CD4-positive, alpha-beta T cell treated with Interleukin-2 at 100 ng/mL for 4 hours (primary cell): ENCODE data around the gene NFYA.
A peak's percentile ranks its signal among the peaks of the same experiment; 100 is the strongest.

ENCODE experiments used
- DNase-seq: peaks from one replicate; pipeline ENCODE4 v3.0.0-alpha.2; 2020; ENCODE audit warnings: low spot score

Gene NFYA

DNA sequence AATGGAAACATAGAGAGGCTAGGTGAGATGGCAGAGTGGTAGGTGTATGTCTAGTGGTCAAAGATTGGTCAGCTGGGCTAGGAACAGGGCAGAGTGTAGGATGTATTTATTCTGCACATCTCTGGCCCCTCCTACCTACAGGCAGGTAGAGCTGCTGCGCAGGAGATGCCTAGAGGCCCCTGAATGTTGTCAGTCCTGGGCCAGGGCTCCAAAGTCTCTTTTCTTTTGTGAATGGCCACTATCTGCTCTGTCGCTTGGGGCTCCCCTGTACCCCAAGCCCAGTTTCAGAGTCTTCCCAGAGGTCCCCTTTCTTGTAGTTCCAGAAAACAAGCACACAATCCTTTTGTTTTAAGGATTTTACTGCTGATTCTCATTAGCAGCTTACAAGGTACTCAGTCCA is 25.5 kb upstream of the NFYA start:
- DNase-seq: no peak

DNA sequence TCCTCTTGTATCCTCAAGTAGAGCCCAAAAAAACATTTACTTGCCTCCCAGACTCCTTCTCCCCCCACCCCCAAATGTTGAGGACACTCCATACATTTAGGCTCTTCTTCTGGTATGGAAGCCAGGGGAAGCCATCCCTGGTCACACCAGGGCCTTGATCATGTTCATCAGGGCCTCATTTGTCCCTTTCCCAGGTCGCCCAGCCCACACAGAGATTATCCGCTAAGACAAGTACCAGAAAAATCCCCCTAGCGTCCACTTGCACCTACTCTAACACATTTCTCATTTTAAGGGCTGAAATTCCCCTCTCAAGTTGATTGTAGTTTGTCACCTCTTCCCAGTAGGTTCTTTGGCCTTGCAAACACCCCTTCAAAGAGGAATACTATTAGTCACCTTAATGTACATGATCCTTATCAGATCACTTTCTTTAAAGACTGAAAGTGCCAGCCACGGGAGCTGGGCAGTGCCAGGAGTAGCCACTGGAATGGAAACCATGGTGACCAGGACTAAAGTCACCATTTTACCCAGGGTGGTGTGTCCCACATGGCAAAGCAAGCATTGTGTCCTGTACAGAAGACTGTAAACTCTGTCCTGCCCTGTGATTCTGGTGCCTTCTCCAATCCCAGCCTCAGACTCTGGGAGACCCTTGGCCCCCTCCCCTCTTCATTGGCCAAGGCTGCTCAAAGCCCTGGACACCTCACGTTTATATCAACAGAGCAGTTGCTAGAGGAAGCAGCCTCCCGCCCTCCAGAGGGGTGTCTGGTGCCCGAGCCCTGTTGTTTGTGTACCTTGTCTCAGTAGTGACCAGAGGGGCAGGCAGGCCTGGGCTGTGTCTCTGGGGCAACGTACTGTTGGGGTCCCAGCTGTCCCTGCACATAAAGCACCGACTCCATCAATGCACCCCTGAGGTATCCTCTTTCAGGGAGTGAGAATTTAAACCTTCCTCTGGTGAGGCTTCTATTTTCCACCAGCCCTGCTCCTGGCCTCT is 24.7 kb upstream of the NFYA start:
- no peak for DNase-seq

DNA sequence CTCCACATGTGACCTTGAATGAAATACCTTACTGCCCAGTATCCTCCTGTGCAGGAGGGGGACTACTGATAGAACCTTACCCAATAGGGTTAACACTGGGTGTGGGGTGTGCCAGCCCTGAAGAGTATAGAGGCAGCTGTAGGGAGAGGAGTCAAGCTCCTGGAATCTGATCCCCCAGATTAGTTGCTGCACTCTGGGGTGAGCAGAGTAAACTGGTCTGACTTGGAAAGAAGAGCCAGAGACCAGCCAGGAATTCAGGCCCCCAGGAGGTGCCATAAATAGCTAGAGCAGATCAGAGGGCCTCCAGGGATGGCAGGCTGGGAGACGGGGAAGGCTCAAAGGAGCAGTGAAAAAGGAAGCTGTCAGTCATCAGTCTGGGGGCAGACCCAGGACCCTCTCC is 23.3 kb upstream of the NFYA start:
- no peak for DNase-seq

DNA sequence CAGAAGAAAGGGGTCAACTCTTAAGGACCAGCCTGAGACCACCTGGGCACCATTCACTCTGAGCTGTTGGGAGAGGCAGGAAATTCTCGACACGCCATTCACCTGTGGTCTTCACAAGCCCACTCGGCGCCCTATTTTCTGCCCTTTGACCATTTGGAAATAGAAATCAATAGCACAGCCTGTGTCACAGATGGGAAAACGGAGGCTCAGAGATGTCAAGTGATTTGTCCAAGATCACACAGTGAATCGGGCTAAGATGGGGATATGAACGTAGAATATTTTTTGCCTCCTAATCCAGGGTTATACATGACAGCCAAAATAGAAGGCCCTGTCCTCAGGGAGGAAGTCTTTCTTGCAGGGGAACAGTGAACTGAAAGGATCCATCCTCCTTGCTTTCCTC is 22.8 kb upstream of the NFYA start:
- no peak for DNase-seq

DNA sequence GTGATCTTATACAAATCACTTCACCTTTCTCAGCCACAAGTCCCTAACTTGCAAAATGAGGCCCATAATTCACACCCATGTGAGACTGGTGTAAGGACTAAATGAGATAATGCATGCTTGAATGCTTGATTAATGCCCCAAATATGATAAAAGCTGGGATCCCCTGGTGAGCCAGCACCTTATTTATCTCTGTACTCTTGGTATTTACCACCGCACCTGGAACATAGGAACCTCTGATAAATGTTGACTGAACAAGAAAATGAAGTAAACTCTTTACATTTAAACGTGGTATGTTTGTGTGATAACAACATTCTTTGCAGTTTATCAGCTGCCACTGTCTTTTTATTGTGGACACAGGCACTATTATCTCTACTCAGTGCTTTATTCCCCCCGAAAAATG is 22.2 kb upstream of the NFYA start:
- no peak for DNase-seq

DNA sequence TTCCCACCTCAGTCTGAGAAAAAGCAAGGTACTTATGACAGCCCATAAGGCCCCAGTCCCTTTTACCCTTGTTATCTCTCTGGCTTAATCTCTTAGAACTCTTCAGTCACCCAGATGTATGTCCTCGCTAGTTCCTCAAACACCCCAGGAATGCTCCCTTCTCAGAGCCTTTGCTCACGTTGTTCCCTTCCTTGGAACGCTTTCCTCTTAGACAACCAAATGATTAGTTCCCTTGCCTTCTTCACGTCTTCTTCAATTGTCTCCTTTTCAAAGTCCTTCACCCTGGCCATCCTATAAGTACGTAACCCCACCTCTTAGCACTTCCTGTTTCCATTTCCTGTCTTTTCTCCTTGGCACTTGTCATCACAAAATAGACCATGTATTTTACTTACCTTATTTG is 20.9 kb upstream of the NFYA start:
- DNase-seq: no peak

DNA sequence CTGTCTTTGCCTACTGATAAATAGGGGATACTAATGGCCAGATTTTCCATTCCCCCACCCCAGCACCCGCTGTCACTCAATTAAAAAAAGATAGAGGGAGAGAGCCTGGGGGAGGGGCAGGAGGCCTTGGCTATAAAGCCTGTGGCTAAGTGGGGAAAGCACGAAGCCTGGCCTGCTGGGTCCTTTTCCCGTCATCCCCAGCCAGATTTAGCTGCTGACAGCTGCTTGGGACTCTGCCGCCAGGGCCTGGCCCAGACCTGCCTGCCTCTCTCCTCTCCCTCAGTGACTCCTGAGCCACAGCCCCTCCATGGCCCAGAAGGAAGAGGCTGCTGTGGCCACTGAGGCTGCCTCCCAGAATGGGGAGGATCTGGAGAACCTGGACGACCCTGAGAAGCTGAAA is 19.7 kb upstream of the NFYA start, which contains the start of gene APOBEC2:
TSS of gene APOBEC2 (plus strand) at position 162 of the 400 bp plus-strand sequence. CDS start at position 308, 146 bp downstream.
- no peak for DNase-seq

DNA sequence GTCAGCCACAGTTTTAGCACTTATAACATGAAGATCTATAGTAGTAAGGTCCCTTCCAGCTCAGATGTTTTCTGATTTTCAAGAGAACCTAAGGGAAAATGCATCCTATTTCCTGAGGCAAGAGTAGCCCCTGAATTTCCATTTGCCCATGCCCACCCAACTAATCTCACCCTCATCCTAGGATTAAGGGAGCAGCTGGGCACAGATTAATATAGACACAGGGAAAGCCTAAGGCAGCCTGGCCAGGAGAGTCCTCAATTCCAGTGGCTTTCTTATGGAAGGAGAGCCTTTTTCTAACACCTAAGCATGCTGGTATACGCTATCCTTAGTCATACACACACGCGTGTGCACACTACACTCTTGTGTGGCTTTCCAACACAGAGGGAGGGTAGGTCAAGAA is 18.3 kb upstream of the NFYA start:
- DNase-seq: no peak

DNA sequence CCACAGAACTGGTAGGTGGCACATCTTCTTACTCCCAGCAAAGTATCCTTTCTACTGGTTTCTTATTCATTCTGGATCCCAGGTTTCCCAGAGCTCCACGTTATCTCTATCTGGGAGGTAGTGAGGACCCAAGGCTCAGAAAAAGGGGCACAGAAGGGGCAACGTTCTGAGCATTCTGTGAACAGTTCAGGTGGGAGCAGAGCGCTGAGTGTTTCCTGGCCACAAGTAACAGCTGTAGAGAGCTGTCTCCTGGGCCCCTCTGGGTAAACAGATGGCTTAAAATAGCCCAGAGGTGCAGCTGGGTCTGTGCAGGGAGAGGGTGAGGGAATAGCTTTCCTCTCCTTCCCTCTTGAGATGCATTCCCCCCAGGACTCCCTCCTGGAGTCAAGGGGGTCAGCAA is 17.6 kb upstream of the NFYA start:
- no peak for DNase-seq

DNA sequence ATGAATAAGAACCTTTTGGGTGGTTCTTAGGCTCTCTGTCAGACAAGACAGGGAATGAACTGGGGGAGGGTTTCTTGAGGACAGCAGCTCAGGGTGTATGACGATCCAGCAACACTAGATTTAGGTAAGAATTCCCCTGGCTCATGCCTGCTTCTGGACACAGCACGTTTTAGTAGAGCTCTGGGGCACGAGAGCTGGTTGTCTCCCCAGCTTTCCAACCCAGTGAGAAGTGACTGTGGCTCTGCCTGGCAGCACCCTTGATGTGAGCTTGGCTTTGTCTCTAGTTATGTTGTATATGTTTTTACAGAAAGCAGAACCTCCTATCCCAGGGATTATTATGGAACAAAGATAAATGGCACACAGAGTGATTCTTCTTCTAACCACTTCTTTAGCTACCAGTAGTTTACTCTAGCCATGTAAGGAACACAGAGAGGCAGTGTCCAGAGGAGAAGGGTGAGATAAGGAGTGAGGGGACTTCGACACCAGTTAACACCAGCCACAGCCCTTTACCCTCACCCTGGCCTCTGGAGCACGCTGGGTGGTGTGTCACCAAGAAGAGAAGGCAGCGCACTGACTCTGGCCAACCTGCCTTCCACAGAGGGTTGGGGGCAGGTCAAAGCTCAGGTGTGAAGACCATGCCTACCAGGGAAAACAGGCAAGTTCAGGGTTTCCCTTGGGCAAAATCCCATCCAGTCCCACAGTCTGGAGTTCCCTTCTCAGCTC is 15.8 kb upstream of the NFYA start:
- no peak for DNase-seq

DNA sequence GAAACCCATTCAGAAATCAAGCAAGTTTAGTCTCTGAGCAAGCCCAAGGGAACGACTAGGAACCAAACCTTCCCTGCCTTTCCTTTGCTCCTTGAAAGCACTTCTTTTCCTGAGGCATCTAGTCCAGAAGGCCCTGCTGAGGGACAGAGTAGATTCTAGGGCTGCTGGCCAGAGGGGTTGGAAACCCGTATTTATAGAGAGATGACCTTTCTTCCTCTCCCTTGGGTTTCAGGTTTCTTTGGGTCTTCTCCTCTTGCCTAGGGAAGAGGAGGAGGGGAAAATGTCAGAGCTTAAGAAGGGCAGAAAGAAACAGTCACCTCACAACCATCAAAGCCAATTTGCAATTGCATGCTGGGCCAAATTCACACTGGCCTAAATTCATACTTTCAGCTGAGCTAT is 14.0 kb upstream of the NFYA start:
- no peak for DNase-seq

DNA sequence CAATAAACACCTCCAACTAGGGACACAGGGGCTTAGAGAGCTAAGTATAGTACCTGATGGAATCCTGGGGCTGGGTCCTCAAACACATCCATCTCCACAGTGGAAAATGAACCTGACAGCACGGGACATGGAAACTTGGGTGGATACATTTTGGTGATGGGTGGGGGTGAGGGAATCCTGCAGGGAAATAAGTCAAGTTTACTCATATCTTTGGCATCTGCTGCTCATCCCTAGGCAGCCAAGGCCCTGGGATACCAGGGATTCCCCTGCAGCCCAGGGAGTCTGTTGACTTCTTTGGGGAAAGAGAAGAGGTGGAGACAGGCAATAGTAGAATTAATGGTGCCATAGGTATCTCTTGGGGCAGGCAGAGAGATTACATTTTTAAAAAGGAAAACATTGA is 13.2 kb upstream of the NFYA start:
- no peak for DNase-seq

DNA sequence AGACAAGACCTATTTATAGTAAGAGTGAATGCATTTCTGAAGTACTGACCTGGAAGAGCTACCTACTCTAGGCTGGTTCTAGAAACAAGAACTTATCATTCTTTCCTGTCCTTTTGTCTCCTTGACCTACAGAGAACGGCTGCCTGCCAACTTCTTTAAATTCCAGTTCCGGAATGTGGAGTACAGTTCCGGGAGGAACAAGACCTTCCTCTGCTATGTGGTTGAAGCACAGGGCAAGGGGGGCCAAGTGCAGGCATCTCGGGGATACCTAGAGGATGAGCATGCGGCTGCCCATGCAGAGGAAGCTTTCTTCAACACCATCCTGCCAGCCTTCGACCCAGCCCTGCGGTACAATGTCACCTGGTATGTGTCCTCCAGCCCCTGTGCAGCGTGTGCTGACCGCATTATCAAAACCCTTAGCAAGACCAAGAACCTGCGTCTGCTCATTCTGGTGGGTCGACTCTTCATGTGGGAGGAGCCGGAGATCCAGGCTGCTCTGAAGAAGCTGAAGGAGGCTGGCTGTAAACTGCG is 11.5 kb upstream of the NFYA start:
- DNase-seq: no peak

DNA sequence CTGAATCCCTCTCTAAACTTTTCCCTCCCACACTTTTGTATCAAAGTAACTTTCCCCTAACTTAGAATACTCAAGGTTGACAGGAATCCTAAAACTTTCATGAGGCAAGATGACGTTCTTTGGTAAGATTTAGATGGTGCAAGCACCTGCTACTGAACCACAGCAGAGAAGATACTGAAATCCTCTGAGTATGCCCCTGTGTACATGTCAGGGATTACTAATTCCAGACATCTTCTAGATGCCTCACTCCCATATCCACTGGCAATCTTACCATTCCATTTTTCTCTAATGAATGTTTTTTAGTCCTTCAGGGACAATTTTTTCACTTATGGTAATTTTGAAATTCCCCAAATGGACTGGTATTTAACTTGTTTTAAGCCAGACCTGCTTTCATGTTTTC is 10.7 kb upstream of the NFYA start:
- DNase-seq: no peak

DNA sequence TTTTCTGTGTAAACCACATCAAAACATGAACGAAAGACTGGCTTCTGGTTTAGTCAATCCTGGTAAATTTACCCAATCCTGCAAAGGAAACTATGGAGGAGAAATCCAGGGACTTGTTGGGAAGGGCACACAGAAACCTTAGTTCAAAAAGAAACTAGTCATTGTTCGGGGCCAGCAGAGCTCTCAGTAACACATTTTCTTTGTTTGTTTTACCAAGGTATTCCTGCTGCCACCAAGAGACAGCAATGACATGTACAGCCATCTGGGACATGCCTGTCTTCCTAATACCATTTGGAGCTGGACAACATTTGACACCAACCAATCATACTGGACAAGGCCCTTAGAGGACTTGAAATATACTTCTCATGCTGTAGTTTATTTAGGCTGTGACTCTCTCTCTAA is 8.9 kb upstream of the NFYA start:
- DNase-seq: no peak

DNA sequence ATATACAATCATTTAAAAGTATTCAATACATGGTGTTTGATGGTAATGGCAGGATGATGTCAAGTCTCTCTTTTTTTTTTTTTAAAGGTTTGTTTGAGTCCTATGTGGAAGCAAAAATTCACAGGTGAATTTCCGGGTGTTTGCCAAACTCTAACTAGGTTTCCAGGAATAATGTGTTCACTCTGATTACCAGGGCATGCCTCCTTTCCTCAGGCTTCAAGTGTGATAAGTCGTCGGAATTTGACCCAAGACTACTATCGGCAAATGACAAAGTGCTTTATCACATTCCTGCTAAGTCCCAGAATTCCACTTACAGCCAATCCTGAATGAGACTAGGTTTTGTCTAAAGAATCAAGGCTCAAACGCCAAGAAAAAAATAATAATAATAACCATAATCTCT is 7.9 kb upstream of the NFYA start:
- DNase-seq: no peak

DNA sequence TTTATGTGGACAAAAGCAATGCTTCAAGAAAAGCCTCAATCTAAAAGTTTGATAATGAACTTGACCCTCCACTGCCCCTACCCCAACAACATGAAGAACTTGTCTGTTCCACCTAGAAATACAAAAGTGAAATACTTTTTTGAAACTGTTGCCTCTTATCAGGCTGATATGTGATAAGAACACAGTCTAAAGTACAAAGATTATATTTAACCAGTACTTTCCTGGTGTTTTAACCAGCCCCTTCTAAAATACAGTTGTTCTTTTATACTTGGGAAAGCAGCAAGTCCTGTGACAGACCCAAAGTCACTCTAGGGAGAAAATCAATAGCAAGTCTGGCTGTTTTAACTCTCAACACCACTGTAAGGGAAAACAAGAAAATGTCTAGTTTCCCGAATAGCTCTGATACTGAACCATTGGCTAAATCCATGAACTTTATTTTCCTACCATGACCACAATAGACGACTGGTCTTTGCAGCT is 7.2 kb upstream of the NFYA start:
- DNase-seq: no peak

DNA sequence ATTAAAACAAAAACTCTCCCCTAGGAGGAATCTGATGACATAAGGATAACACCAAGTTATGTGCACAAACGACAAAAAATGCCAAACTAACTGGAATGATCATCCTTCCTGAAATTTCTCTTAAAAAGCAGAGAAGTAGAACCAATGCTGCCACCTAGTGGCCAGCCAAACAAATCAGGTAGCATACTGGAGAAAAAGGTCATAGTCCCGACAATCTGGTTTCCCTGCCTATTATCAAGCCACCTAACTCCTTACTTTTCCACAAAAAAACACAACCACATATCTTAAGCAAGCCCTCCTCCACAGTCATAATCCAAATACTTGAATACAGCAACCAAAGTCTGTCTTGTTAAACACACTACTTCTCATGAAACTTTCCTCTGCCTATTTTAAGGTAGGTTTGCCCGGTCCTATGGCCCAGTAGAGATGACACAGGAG is 5.9 kb upstream of the NFYA start:
- DNase-seq: peak; percentile 68

DNA sequence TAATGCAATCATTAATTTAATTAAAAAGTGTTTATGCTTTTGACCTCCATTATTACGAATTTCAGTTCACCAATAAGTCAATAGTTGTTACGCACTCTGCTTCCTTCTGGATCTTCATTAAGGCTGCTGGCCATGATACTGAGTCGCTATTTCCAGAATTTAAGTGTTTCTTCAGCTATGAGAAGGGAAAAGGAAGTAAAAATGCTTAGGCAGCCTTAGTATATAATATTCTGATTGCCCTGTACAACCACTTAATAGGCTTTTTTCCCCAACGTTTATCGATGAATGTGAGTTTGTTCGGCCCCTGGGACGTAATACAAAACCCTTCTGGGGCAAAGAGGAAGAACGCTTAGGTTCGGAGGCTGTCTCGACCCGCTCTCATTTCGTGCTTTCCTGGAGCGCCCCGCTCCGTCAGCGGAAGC is 1.3 kb upstream of the NFYA start:
- no peak for DNase-seq

DNA sequence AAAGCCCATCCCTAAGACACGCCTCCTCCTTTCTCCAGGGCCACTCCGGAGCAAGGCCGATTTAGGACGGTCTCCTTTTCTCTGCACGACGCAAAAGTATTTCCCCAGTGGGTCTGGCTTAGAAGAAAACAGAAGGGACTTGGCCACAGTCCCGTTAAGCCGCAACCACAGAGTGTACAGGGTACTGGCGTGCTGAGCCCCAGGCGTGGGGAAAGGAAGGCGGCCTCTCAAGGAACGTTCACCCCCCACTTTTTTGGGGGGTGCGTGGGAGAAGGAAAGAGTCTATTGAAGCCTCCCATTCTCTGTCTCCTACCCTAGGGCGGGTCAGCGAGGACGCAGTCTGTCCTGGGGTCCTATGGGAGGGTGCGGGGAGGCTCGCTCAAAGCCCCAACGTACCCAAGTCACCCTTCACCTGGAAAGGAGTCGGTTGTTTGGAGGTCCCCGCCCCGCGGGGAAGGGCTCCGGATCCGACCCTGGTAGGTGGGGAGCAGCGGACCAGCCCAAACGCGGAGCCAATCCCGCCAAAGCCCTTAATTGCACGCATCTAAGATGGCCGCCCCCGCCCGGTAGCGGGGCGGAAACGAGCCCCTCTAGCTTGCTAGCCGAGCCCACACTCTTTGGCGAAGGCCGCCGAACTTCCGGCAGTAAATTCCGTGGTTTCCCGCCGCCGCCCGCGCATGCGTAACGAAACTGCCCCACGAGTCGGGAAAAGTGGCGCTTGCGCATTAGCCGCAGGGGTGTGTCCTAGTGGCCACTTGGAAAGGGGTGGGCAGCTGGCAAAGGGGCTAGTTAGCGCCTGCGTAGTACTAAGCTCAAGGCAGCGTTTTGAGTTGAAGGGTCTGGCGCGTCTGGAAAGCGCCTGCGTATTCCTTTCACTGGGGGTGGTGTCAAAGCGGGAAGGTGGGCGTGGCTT is 595 bp upstream of the NFYA start, which contains the start of gene OARD1:
TSS of gene OARD1 (minus strand) at position 434 of the 913 bp plus-strand sequence. CDS start 722 bp downstream, outside the sequence.
- peak; percentile 100 for DNase-seq

DNA sequence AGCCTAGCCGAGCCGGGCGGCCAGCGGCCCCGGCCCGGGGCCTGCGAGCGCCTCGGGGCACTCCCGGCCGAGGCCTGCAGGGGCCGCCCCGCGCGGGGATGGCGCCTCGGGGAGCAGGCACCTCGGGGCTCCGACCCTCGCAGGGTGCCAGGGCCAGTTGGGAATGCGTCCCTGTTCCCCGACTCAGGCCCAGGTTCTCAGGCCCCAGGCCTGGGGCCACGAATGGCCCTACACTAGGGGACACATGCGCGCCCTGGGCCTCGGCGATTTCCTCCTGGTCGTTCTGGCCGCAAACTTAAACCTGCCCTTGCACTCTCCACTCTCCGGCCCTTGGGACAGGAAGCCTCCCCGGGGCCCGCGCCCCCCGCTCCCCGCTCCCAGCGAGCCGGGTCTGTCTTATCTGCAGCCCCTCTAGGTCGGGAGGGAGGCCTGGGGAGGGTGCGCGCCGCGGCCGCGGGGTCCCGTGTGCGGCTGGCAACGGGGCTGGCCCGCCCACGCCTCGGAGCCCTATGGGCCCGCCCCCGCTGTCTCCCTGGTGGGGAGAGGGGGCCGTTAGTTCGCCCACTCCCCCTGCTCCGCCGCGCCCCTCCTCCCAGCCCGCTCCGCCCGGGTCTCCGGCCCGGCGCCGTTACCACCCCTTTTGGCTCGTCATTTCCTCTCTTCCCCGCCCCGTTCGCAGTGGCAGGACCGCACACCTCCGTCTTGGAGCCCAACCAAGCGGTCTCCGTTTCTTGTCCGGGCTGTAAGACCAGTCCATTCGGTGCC is 611 bp downstream of the NFYA start:
- DNase-seq: peak; percentile 77
